ENCODE data around the gene PDE3B.
A peak's percentile ranks its signal among the peaks of the same experiment; 100 is the strongest.
"Not testable (repeated sequence)": the region's sequence is repeated elsewhere in the genome, so short reads cannot be mapped to it uniquely, and the experiment has no call there.

PDE3B gene

DNA sequence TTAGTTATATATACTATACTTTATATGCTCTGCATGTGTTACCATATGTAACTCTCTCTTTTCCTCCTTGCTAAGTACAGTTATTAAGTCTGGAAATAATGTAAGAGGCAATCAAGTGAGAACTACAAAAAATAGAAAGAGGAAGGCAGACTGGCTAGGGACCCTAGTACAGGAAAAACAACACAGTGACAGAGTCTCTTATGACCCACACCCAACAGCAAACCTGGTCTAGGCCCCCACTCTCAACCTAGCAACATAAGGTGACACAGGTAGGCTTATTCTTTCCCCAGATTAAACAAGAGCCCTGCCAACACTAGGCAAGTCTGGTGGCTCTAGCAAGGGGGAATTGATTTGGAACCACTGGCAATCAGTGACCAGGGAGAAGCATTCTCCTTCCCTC lies 132.3 kb downstream of the PDE3B start:
- no peak for TF ChIP-seq CTCF (IDR thresholded peaks at IDR 0.05; ENCODE audit: low read depth, low read length)
- no peak overlapping the region for H3K4me3 ChIP-seq (ENCODE audit: low read depth, low read length)
- in situ Hi-C loops (cut with HindIII; ENCODE audit: low sequenced_read_pairs), result no loop called here
- DNase-seq (ENCODE audit: low read depth, low spot score), result no peak

DNA sequence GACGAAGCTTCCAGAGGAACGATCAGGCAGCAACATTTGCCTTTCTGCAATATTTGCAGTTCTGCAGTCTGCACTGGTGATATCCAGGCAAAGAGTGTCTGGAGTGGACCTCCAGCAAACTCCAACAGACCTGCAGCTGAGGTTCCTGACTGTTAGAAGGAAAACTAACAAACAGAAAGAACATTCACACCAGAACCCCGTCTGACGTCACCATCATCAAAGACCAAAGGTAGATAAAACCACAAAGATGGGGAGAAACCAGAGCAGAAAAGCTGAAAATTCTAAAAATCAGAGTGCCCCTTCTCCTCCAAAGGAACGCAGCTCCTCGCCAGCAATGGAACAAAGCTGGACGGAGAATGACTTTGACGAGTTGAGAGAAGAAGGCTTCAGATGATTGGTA lies 134.9 kb downstream of the PDE3B start:
- DNase-seq (ENCODE audit: low read depth, low spot score); H3K4me3 ChIP-seq (ENCODE audit: low read depth, low read length); in situ Hi-C loops (cut with HindIII; ENCODE audit: low sequenced_read_pairs): not testable (repeated sequence)

- TF ChIP-seq CTCF (IDR thresholded peaks at IDR 0.05; ENCODE audit: low read depth, low read length), result no peak
- in situ Hi-C loops (cut with HindIII; ENCODE audit: low sequenced_read_pairs), result no loop called here
- DNase-seq (ENCODE audit: low read depth, low spot score), result no peak
- H3K4me3 ChIP-seq (ENCODE audit: low read depth, low read length), result no peak overlapping the region
These were observed 140.2 kb downstream of the PDE3B start for GRCh38 chr11:14783788-14784187.

DNA sequence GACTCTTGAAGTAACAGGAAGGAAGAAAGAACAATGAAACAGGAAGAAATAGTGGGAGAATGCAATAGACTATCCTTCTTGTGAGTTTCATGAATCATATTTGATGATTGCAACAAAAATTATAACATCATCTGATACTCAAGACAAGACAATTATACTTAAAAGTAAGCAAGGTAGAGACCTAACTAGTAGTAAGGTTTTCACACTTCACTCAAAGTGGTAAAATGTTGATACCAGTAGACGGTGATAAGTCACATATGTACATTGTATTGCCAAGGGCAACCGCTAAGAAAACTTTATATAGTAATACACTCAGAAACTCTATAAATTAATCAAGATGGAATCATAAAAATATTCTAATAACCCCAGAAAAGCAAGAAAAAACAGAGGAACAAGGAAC lies 140.6 kb downstream of the PDE3B start:
- H3K4me3 ChIP-seq (ENCODE audit: low read depth, low read length), result no peak overlapping the region
- no peak for DNase-seq (ENCODE audit: low read depth, low spot score)
- in situ Hi-C loops (cut with HindIII; ENCODE audit: low sequenced_read_pairs), result no loop called here
- no peak for TF ChIP-seq CTCF (IDR thresholded peaks at IDR 0.05; ENCODE audit: low read depth, low read length)

- DNase-seq (ENCODE audit: low read depth, low spot score), result peak; percentile 10
- TF ChIP-seq CTCF (IDR thresholded peaks at IDR 0.05; ENCODE audit: low read depth, low read length), result peak; percentile 49
- H3K4me3 ChIP-seq (ENCODE audit: low read depth, low read length), result no peak overlapping the region
- in situ Hi-C loops (cut with HindIII; ENCODE audit: low sequenced_read_pairs), result no loop called here
These were observed 146.4 kb downstream of the PDE3B start for GRCh38 chr11:14789879-14790484.

GRCh38 chr11:14793546-14793945 lies 149.9 kb downstream of the PDE3B start:
- no peak for TF ChIP-seq CTCF (IDR thresholded peaks at IDR 0.05; ENCODE audit: low read depth, low read length)
- in situ Hi-C loops (cut with HindIII; ENCODE audit: low sequenced_read_pairs), result no loop called here
- H3K4me3 ChIP-seq (ENCODE audit: low read depth, low read length), result no peak overlapping the region
- no peak for DNase-seq (ENCODE audit: low read depth, low spot score)

GRCh38 chr11:14796028-14796427 lies 152.4 kb downstream of the PDE3B start:
- DNase-seq (ENCODE audit: low read depth, low spot score); in situ Hi-C loops (cut with HindIII; ENCODE audit: low sequenced_read_pairs); H3K4me3 ChIP-seq (ENCODE audit: low read depth, low read length): not testable (repeated sequence)

GRCh38 chr11:14803846-14804245 lies 160.2 kb downstream of the PDE3B start:
- in situ Hi-C loops (cut with HindIII; ENCODE audit: low sequenced_read_pairs), result no loop called here
- no peak for TF ChIP-seq CTCF (IDR thresholded peaks at IDR 0.05; ENCODE audit: low read depth, low read length)

More at GRCh38 chr11:14803846-14804245, 160.2 kb downstream of the PDE3B start:
- DNase-seq (ENCODE audit: low read depth, low spot score), result no peak
- H3K4me3 ChIP-seq (ENCODE audit: low read depth, low read length), result no peak overlapping the region
